ENCODE data around the gene C19orf81. TPM values are rescaled to one million over a fixed set of nuclear protein-coding genes. Genes with fewer than 3 reads are reported as not detected.

The C19orf81 gene
- total and polyA plus RNA-seq, 2 experiments from 2014 or later: 1.6 TPM; not detected in 1

DNA sequence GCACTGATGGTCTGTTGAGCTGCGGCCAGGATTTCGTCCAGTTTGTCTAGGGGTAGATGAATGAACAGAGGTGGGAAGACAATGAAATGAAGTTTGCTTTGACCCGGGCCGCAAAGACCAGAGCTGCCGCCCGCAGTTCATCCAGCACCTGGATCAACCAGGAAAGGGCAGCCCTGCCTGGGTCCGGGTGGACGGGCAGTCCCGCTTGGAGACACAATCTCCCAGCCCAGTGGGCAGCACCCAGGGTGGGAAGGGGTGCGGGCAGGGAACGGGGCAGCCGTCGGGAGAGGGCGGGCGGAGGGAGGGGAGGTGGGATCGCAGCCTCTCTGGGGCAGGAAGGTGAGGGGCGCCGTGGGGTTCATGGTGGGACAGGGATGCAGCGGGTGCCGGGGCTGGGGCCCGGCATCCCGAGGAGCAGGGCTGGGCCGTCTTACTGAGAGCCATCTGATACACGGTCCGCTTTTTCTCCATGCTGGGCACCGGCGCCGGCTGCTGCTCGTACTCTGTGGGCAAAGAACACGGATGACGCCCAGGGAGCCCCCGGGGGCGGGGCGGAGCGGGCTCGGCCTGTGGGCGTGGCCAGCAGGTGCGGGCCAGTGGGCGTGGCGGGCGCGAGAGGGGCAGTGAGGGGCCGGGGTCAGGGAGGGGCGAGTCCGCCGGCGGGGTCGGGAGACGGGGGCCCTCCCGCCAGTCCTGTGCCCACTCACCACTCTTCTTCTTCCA lies 37.2 kb downstream of the C19orf81 start:
- DNase-seq: no peak
- WGBS, 2 experiments (ENCODE audit: low coverage in 1 of 2, low lambda C conversion rate in 2 of 2, missing lambda C conversion rate in 2 of 2): 32 to 50% methylated on average over 25 to 50 of the region's 50 CpGs
- H3K36me3 ChIP-seq (ENCODE audit: low read depth): no peaks in the 10 kb centered on the region

DNA sequence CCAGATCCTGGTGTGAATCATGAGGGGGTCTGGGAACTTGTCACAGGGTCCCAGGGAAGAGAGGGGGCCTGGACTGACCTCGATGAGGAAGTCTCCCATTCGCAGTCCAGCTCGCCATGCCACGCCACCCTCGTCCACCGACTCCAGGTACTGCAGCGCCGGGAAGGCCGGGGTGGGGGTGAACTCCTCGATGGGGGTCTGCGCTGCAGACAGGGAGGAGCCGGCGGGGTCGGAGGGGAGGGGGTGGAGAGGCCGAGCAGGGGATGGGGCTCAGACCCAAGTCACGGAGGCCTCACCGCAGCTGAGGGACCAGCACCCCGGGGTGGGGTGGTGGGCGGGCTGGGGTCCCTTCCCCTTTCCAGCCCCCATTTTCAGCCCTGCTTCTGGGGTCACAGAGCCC lies 39.5 kb downstream of the C19orf81 start:
- DNase-seq: no peak
- in situ Hi-C loops (cut with MboI): no loop called here
- Histone ChIP-seq H3K9ac (no peak overlapping the region), H3K27me3 (replicated peaks; ENCODE audit: insufficient read depth) (peaks cover 8% of the 10 kb centered on the region; the same call in 1 of the 2 replicates), H3K79me2 (ENCODE audit: insufficient read depth) (no peaks in the 10 kb centered on the region), H3K9me3 (ENCODE audit: low read depth) (no peaks in the 10 kb centered on the region), H3K4me1 (ENCODE audit: insufficient read depth) (no peaks in the 10 kb centered on the region), H3K36me3 (ENCODE audit: low read depth) (no peaks in the 10 kb centered on the region), H4K20me1 (ENCODE audit: insufficient read depth) (no peaks in the 10 kb centered on the region), H3K9me2 (ENCODE audit: insufficient read depth) (no peaks in the 10 kb centered on the region), H3K4me3 (no peak overlapping the region), H2AFZ (no peak overlapping the region), H3F3A (ENCODE audit: insufficient read depth) (no peaks in the 10 kb centered on the region), H3K27ac (no peak overlapping the region), H3K4me2 (ENCODE audit: unreplicated experiment) (no peak overlapping the region)
- TF ChIP-seq EZH2phosphoT487 (IDR thresholded peaks at IDR 0.05; ENCODE audit: insufficient read depth, low read depth) (no peak), EZH2 (IDR thresholded peaks at IDR 0.05; ENCODE audit: insufficient read depth, poor library complexity, severe bottlenecking) (no peak)
- 57 to 68% methylated on average over 6 to 19 of the region's 19 CpGs for WGBS, 2 experiments (ENCODE audit: low coverage in 1 of 2, low lambda C conversion rate in 2 of 2, missing lambda C conversion rate in 2 of 2)

More for the DNA sequence above, 37.2 kb downstream of the C19orf81 start:
- Histone ChIP-seq H3K4me3 (no peak overlapping the region), H3K27me3 (replicated peaks; ENCODE audit: insufficient read depth) (peaks cover 13% of the 10 kb centered on the region), H3K4me2 (ENCODE audit: unreplicated experiment) (no peak overlapping the region), H3K27ac (no peak overlapping the region), H3K9ac (no peak overlapping the region), H4K20me1 (ENCODE audit: insufficient read depth) (no peaks in the 10 kb centered on the region), H2AFZ (no peak overlapping the region), H3K79me2 (ENCODE audit: insufficient read depth) (no peaks in the 10 kb centered on the region), H3K4me1 (ENCODE audit: insufficient read depth) (no peaks in the 10 kb centered on the region), H3K9me3 (ENCODE audit: low read depth) (no peaks in the 10 kb centered on the region), H3K9me2 (ENCODE audit: insufficient read depth) (no peaks in the 10 kb centered on the region), H3F3A (ENCODE audit: insufficient read depth) (no peaks in the 10 kb centered on the region)
- no peak for TF ChIP-seq EZH2 (IDR thresholded peaks at IDR 0.05; ENCODE audit: insufficient read depth, poor library complexity, severe bottlenecking)
- no peak for TF ChIP-seq EZH2phosphoT487 (IDR thresholded peaks at IDR 0.05; ENCODE audit: insufficient read depth, low read depth)
- in situ Hi-C loops (cut with MboI): no loop called here

DNA sequence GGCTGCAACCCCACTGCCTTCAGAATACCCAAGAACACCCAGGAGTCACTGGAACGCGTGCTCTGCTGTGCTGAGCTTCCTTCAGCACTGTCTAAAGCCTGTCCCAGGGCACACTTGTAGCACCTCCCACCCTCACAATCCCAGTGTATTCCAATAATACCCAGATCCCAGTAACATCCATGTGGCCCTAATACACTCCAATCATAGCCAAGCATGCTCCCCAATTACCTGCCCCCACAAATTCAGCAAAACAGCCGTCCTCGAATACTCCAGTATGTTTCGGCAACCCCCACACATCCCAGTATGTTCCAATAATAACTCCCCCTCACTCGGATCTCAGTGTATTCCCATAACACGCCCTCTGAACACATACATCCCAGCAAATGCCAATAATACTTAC lies 41.2 kb downstream of the C19orf81 start:
- WGBS, 2 experiments (ENCODE audit: low coverage in 1 of 2, low lambda C conversion rate in 2 of 2, missing lambda C conversion rate in 2 of 2): 61 to 69% methylated on average over 7 of the region's 7 CpGs
- H3K4me1 ChIP-seq (ENCODE audit: insufficient read depth): no peaks in the 10 kb centered on the region

DNA sequence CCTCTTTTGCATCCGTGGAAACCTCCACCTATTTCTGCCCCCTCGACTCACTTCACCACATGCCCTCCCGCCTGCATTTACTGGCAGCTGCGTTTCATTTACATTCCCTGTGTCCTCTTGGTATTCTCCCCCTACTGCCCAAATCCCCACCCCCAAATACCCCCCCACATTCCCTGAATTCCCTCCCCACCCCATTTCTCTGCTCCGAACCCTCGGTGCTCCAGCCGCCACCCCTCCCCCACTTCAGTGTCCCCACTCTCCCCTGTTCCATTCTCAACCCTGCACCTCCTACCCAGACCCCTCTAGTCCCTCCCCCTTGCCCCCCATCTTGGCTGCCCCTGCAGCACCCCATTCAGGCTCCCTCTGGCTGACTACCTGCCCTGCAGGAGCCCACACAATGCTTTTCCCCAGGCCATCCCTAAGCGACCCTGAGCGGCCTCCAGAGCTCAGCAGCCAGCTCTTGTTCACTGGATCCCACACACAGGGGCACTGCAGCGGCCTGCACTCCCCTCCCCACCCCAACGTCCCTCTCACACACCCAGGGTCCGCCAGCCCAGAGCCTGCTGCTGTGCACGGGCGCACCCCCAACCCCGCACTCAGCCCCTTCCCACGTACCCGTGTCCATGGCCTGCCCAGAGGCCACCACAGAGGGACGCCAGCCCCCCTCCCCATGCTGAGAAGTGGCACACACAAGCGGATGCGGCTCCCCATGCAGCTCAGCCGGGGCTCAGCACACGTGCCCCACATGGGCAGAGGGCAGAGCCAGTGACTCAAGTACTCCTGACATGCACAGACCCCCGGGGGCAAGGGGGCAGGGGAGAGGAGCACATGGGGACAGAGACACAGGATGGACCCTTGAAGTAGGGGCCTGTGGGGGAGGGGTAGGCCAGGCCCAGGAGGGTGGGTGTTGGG lies 44.1 kb downstream of the C19orf81 start:
- no peak overlapping the region for H2AFZ ChIP-seq

More for the DNA sequence above, 41.2 kb downstream of the C19orf81 start:
- Histone ChIP-seq H3K9me3 (ENCODE audit: low read depth) (no peaks in the 10 kb centered on the region), H3K79me2 (ENCODE audit: insufficient read depth) (no peaks in the 10 kb centered on the region), H4K20me1 (ENCODE audit: insufficient read depth) (no peaks in the 10 kb centered on the region), H3K27me3 (replicated peaks; ENCODE audit: insufficient read depth) (peaks cover 8% of the 10 kb centered on the region), H3K9ac (no peak overlapping the region), H3K4me3 (no peak overlapping the region), H3K27ac (no peak overlapping the region), H2AFZ (no peak overlapping the region), H3K9me2 (ENCODE audit: insufficient read depth) (no peaks in the 10 kb centered on the region), H3K36me3 (ENCODE audit: low read depth) (no peaks in the 10 kb centered on the region), H3K4me2 (ENCODE audit: unreplicated experiment) (no peak overlapping the region), H3F3A (ENCODE audit: insufficient read depth) (no peaks in the 10 kb centered on the region)
- no peak for DNase-seq
- in situ Hi-C loops (cut with MboI): no loop called here
- no peak for TF ChIP-seq EZH2phosphoT487 (IDR thresholded peaks at IDR 0.05; ENCODE audit: insufficient read depth, low read depth)
- no peak for TF ChIP-seq EZH2 (IDR thresholded peaks at IDR 0.05; ENCODE audit: insufficient read depth, poor library complexity, severe bottlenecking)

More for the DNA sequence above, 44.1 kb downstream of the C19orf81 start:
- Histone ChIP-seq H3K79me2 (ENCODE audit: insufficient read depth) (no peaks in the 10 kb centered on the region), H3K9ac (no peak overlapping the region), H3F3A (ENCODE audit: insufficient read depth) (no peaks in the 10 kb centered on the region), H3K4me3 (no peak overlapping the region), H3K9me3 (ENCODE audit: low read depth) (no peaks in the 10 kb centered on the region), H4K20me1 (ENCODE audit: insufficient read depth) (no peaks in the 10 kb centered on the region), H3K27me3 (replicated peaks; ENCODE audit: insufficient read depth) (peaks cover 12% of the 10 kb centered on the region), H3K4me1 (ENCODE audit: insufficient read depth) (no peaks in the 10 kb centered on the region), H3K4me2 (ENCODE audit: unreplicated experiment) (no peak overlapping the region), H3K9me2 (ENCODE audit: insufficient read depth) (no peaks in the 10 kb centered on the region), H3K36me3 (ENCODE audit: low read depth) (no peaks in the 10 kb centered on the region), H3K27ac (no peak overlapping the region)
- TF ChIP-seq EZH2phosphoT487 (IDR thresholded peaks at IDR 0.05; ENCODE audit: insufficient read depth, low read depth) (no peak), EZH2 (IDR thresholded peaks at IDR 0.05; ENCODE audit: insufficient read depth, poor library complexity, severe bottlenecking) (no peak)
- no peak for DNase-seq
- 5 to 9% methylated on average over 14 to 22 of the region's 23 CpGs for WGBS, 2 experiments (ENCODE audit: low coverage in 1 of 2, low lambda C conversion rate in 2 of 2, missing lambda C conversion rate in 2 of 2)
- in situ Hi-C loops (cut with MboI): no loop called here

Data from GM23248 (cell line).